GM19395 (cell line): ENCODE results near the gene CLDN6.
"Not testable (repeated sequence)": the region's sequence is repeated elsewhere in the genome, so short reads cannot be mapped to it uniquely, and the experiment has no call there.

ENCODE experiments used
- ATAC-seq: cut with Tn5 transposase; IDR thresholded peaks from one replicate; pipeline ENCODE4 v1.9.1; 2021; ENCODE audit warnings: mild to moderate bottlenecking, moderate library complexity; ENCODE audit not compliant: unreplicated experiment

Gene CLDN6

GRCh38 chr16:3017794-3018506, at the start of gene CLDN6:
CLDN6 (minus strand) TSS chr16:3018183; CDS start chr16:3016021, 2,162 bp downstream.
- no peak for ATAC-seq

- no peak for ATAC-seq
Observed at GRCh38 chr16:3066440-3066748, 48.4 kb upstream of the CLDN6 start.

- ATAC-seq: no peak
Observed at GRCh38 chr16:3065742-3066439, 47.9 kb upstream of the CLDN6 start.

DNA sequence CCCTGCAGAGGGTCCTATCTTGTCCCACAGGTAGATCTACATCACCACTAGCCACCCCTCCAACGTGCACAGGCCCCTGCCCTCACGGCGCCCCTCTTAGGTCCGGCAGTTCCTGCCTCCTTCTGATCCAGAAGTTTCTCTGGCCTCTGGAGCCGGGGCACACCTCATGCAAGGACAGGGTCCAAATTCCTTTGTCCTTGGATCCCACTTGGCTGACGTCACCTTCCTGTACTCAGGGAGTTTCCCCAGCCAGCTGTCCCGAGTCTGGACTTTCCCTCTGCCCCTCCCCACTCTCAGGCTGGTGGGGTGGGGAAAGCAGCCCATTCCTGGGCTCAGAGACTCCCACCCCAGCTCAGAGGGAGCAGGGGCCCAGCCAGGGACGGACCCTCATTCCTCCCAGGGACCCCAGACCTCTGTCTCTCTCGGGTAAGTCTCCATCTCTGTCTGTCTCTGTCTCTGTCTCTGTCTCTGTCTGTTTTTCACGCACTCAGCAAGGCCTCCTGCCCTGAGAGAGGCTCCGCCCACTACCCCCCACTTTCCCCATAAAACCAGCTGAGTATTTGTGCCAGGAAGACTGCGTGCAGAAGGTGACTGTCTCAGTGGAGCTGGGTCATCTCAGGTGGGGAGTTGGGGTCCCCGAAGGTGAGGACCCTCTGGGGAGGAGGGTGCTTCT, 47.2 kb upstream of the CLDN6 start, which contains the start of gene IL32:
IL32 (plus strand) TSS at position 572 of the 673 bp plus-strand sequence. CDS start 172 bp downstream, outside the sequence.
- ATAC-seq: no peak

GRCh38 chr16:3063625-3064386, 45.8 kb upstream of the CLDN6 start:
- no peak for ATAC-seq

GRCh38 chr16:3062553-3062952, 44.6 kb upstream of the CLDN6 start:
- ATAC-seq: no peak

DNA sequence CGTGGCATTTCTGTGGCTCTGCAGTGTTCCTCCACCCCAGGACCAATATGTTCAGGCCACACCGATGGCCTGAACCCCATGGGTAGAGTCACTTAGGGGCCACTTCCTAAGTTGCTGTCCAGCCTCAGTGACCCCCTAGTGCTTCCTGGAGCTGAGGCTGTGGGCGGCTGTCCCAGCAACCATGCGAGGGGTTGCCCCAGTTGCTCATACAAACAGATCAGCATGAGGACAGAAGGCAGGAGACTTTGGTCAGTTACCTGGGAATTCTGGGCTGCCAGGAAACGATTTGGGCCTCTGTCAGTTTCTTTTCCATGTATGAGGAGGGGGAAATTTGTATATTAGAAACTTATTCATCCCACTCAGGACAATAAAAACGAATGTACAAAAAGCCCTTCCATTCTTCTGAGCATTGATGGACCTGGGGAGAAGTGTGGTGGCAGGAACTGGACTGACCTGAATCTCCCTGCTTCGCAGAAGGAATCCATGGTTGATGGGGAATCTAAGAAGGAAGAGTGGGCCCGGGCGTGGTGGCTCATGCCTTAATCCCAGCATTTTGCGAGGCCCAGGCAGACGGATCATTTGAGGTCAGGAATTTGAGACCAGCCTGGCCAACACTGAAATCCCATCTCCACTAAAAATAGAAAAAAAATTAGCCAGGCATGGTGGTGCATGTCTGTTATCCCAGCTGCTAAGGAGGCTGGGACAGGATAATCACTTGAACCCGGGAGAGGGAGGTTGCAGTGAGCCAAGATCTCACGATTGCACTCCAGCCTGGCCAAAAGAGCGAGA, 42.5 kb upstream of the CLDN6 start:
- no peak for ATAC-seq

DNA sequence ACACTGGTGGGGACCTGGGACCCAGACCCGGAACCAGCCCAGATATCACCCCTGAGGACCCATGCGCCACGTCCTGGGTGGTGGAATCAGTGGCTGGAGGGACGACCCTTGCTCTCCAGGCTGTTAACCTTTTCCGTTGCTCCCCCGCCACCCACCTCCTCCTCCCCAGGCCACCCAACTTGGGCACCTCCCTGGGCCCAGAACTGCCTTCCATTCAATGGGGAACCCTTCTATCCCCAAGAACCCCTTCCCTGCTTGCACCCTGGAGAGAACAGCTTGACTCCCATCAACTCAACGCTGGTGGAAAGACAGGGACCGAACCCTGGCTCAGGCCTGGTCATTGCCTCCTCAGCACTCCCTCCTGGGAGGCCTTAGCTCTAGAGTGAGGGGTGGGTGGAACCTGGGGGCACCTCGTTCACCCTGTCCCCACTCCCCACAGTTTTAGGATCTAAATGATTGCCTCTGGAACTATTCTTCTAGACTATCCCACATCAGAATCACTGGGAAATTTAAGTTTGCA, 41.8 kb upstream of the CLDN6 start:
- no peak for ATAC-seq

DNA sequence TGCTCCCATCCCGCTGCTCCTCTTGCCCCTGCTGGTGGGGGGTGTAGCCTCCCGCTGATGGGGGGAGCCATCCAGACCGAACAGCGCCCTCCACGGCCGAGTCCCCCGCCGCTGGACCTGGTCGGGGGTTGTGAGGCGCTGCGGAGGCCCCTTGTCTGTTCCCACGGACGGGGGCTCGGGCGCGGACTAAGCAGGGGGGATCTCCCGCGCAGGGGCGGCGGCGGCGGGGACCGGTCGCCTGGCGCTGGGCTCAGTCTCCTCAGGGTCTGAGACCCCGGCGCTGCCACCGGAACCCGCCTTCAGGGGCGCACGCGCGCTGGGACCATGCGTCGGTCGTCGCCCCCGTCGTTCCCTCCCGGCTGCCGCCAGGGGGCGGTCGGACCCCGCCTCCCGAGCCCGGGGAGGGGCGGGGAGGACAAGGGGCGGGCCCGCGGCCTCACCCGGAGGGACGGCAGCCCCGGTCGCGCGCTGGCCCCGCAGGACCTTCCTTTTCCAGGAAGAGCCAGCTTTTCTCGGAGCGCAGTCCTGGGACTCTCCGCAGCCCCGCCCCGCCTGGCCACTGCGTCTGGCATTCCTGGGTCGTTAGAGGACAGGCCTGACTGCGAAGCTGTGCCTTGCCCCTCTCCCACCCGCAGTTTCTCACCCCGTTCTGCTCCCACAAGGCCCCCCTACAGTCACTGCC, 41.2 kb upstream of the CLDN6 start:
- peak; percentile 82 for ATAC-seq

- ATAC-seq: no peak
Observed at GRCh38 chr16:3058139-3059030, 40.4 kb upstream of the CLDN6 start.

DNA sequence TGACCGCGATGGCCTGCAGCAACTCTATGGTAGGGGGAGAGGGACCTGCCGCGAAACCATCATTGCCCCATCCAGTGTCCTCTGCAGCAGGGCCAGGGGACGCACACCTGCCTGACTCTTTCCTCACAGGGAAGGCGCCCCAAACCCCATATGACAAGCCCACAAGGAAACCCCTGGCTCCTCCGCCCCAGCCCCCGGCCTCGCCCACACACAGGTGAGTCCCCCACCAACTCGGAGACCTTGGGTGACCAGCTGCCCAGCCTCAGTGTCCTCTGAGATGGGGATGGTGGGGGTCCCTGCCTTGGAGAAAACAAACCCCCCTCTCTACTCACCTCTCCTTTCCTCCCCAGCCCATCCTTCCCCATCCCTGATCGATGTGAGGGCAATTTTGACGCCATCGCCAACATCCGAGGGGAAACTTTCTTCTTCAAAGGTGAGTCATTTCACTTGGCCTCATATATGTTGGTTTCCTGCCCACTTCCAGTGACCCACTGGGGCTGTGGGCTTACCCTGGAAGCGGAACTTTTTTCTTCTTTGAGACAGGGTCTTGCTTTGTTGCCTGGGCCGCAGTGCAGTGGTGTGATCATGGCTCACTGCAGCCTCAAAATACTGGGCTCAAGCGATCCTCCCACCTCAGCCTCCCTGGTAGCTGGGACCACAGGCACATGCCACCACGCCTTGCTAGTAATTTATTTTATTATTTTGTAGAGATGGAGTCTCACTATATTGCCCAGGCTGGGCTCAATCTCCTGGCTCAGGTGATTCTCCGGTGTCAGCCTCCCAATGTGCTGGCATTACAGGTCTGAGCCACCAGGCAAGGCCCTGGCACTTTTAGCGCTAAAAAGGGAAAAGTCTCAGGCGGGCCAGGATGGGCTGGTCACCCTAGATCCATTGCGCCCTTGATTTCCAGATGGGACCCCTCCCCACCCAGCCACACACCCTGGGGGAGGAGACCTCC, 39.5 kb upstream of the CLDN6 start:
- no peak for ATAC-seq

DNA sequence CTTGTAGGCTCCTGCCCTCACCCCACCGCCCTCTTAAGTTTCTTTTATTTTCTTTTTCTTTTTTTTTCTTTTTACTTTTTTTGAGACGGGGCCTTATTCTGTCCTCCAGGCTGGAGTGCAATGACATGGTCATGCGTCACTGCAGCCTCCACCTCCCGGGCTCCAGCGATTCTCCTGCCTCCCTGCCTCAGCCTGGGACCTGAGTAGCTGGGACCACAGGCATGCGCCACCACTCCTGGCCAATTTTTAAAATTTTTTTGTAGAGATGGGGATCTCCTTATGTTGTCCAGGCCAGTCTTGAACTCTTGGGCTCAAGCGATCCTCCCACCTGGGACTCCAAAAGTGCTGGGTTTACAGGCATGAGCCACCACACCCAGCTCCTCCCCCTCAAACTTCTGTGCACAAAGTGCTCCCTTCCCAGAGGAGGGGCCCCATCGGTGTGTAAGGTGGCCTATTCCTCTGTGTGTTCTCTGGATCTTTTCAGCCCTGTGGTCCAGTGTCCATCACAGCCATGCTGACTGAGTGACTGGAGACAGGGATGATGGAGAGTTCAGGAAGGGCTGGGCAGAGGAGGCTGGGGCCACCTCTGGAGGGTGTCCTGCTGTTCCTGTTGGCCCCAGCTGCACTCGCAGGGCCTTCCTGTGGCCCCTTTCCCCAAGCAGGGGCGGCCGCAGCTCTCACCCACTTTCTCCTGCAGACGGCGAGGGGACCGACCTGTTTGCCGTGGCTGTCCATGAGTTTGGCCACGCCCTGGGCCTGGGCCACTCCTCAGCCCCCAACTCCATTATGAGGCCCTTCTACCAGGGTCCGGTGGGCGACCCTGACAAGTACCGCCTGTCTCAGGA, 38.6 kb upstream of the CLDN6 start:
- ATAC-seq: no peak

DNA sequence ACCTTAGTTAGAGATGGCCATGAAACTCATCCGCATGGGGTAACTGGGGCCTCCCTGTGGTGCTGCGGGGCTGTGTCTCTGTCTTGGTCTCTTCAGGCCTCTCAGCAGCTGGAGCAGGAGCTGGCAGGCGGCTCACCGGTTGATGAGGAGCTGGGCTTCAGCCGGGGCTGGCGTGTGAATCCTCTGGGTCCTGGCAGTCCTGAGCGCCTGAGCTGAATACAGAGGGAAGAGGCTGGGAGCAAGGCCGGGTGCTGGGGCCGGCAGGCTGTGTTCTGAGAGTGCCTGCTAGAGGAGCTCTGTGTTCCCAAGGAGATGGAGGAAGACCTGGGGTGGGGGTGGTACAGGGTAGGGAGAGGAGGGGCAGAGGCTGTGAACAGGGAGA, 37.7 kb upstream of the CLDN6 start:
- ATAC-seq: not testable (repeated sequence)

DNA sequence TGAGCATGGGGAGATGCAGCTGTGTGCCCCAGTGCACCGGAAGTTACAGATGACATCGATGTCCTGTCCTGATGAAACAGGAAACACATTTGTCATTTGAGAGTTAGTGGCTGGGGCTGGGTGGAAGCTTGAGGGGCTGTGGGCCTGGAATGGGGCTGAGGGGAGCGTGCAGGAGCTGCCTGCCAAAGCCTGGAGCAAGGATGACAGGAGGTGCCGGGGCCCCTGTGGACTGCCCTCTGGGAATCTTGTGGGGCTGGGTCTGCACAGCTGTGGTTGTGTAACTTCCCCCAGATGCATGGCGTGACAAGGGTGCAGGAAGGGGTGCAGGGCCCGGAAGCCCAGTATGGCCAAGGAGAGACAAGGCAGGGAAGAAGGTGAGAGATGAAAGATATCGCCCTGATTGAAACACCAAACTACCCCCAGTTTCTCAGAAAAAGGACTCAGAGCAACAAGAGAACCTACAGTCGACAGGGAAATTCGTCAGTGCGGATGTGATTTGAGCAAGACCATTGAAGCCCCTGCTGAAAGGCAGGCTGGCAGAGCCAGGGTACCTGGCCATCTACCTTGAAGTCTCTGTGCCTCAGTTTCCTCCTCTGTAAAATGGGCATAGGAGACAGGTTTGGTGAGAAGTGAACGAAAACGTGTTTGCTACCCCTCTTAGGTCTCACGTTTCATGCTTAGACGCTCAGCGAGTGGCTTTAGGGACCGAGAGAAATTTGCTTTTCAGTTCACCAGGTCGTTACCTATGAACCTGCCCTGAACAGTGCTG, 37.2 kb upstream of the CLDN6 start:
- no peak for ATAC-seq

- ATAC-seq: not testable (repeated sequence)
Observed at GRCh38 chr16:3053330-3053710, 35.3 kb upstream of the CLDN6 start.
